ENCODE results near the gene SIGLEC7.

SIGLEC7 gene

GRCh38 chr19:51125421-51126075 is 16.6 kb upstream of the SIGLEC7 start:
- ChIA-PET POLR2A (no interaction called here), CTCF (no interaction called here)
- DNase-seq (ENCODE audit: low read depth, low spot score) = no peak
- no peak for TF ChIP-seq CTCF (IDR thresholded peaks at IDR 0.05; ENCODE audit: insufficient read depth, low read length, missing control alignments)
- no peak overlapping the region for H3K4me3 ChIP-seq (ENCODE audit: low read depth, low read length)

GRCh38 chr19:51127032-51127431 is 15.1 kb upstream of the SIGLEC7 start:
- no peak for DNase-seq (ENCODE audit: low read depth, low spot score)
- CTCF ChIA-PET = no interaction called here
- no peak overlapping the region for H3K4me3 ChIP-seq (ENCODE audit: low read depth, low read length)
- TF ChIP-seq CTCF (IDR thresholded peaks at IDR 0.05; ENCODE audit: insufficient read depth, low read length, missing control alignments) = no peak
- POLR2A ChIA-PET = no interaction called here

GRCh38 chr19:51127755-51128154 is 14.3 kb upstream of the SIGLEC7 start:
- TF ChIP-seq CTCF (IDR thresholded peaks at IDR 0.05; ENCODE audit: insufficient read depth, low read length, missing control alignments) = no peak
- no peak for DNase-seq (ENCODE audit: low read depth, low spot score)
- CTCF ChIA-PET = no interaction called here
- H3K4me3 ChIP-seq (ENCODE audit: low read depth, low read length) = no peak overlapping the region
- POLR2A ChIA-PET = no interaction called here

GRCh38 chr19:51128227-51128626 is 13.9 kb upstream of the SIGLEC7 start:
- TF ChIP-seq CTCF (IDR thresholded peaks at IDR 0.05; ENCODE audit: insufficient read depth, low read length, missing control alignments) = no peak
- CTCF ChIA-PET = no interaction called here

GRCh38 chr19:51129716-51130115 is 12.4 kb upstream of the SIGLEC7 start:
- ChIA-PET POLR2A (no interaction called here), CTCF (no interaction called here)
- TF ChIP-seq CTCF (IDR thresholded peaks at IDR 0.05; ENCODE audit: insufficient read depth, low read length, missing control alignments) = no peak
- DNase-seq (ENCODE audit: low read depth, low spot score) = no peak
- no peak overlapping the region for H3K4me3 ChIP-seq (ENCODE audit: low read depth, low read length)

More at GRCh38 chr19:51128227-51128626, 13.9 kb upstream of the SIGLEC7 start:
- POLR2A ChIA-PET = no interaction called here
- H3K4me3 ChIP-seq (ENCODE audit: low read depth, low read length) = no peak overlapping the region
- no peak for DNase-seq (ENCODE audit: low read depth, low spot score)

- H3K4me3 ChIP-seq (ENCODE audit: low read depth, low read length) = no peak overlapping the region
- TF ChIP-seq CTCF (IDR thresholded peaks at IDR 0.05; ENCODE audit: insufficient read depth, low read length, missing control alignments) = no peak
- ChIA-PET POLR2A (no interaction called here), CTCF (no interaction called here)
- no peak for DNase-seq (ENCODE audit: low read depth, low spot score)
Observed at GRCh38 chr19:51131780-51132680, 10.1 kb upstream of the SIGLEC7 start.
